H1 (cell line): ENCODE measurements around the gene DMGDH. TPM values are rescaled to one million over a fixed set of nuclear protein-coding genes. Genes with fewer than 3 reads are reported as not detected.

Experiments
- CTCF ChIA-PET: fragments of 300-600 bp; sonication (Branson Sonifier 250); formaldehyde crosslinking; loops from one replicate; lab custom pipeline; 2021; ENCODE audit not compliant: partially characterized antibody; lab: Charles Lee
- POLR2A ChIA-PET: fragments of 300-600 bp; sonication (Branson Sonifier 250); formaldehyde crosslinking; loops from one replicate; lab custom pipeline; 2021; ENCODE audit warnings: inconsistent platforms; ENCODE audit not compliant: partially characterized antibody; lab: Charles Lee
- DNase-seq, 2 experiments: peaks; one replicate each; pipeline versions ENCODE4 v3.0.0 to v3.0.0-alpha.2; 2010 to 2022; ENCODE audit warnings: low spot score in 2 of 2, low read depth in 1 of 2, mixed read lengths in 1 of 2
- FAIRE-seq: peaks from 2 replicates; lab custom pipeline; 2011; peaks lifted over from hg19 to GRCh38; lab: Jason Lieb, UNC
- H2AFZ ChIP-seq: 2 replicates; pipeline ENCODE4 v1.8.1; 2012; ENCODE audit warnings: low read length, inconsistent platforms
- H2AK5ac ChIP-seq: 2 replicates; pipeline ENCODE4 v1.6.1; 2013; ENCODE audit warnings: low read depth, low read length
- H2BK120ac ChIP-seq: replicated peaks from 2 replicates; pipeline ENCODE3; 2013; ENCODE audit warnings: low read depth, low read length, inconsistent platforms
- H2BK12ac ChIP-seq: 2 replicates; pipeline ENCODE4 v1.6.1; 2013; ENCODE audit warnings: low read depth, low read length
- H2BK15ac ChIP-seq: 2 replicates; pipeline ENCODE4 v1.6.1; 2013; ENCODE audit warnings: low read length
- H2BK20ac ChIP-seq: 2 replicates; pipeline ENCODE4 v1.6.1; 2013; ENCODE audit warnings: low read length
- H2BK5ac ChIP-seq: 2 replicates; pipeline ENCODE4 v1.6.1; 2013; ENCODE audit warnings: low read depth, low read length
- H3K14ac ChIP-seq: 2 replicates; pipeline ENCODE4 v1.6.1; 2013; ENCODE audit warnings: inconsistent platforms; ENCODE audit not compliant: insufficient read length
- H3K18ac ChIP-seq: 2 replicates; pipeline ENCODE4 v1.6.1; 2013; ENCODE audit warnings: low read length; ENCODE audit errors: extremely low read depth
- H3K23ac ChIP-seq: 2 replicates; pipeline ENCODE4 v1.6.1; 2013; ENCODE audit warnings: inconsistent platforms; ENCODE audit not compliant: insufficient read length
- H3K23me2 ChIP-seq: 2 replicates; pipeline ENCODE4 v1.6.1; 2013; ENCODE audit warnings: low read depth, low read length
- H3K27ac ChIP-seq: 2 replicates; pipeline ENCODE4 v1.6.1; 2011; ENCODE audit warnings: low read depth, low read length, inconsistent platforms
- H3K27me3 ChIP-seq, 4 experiments: replicated peaks in 1 of 4; 1 replicate in 1 of 4; 2 replicates in 3 of 4; pipeline versions ENCODE4 v1.6.1 to v1.8.1; 2011 to 2013; ENCODE audit warnings: low read length in 3 of 4, mild to moderate bottlenecking in 3 of 4, inconsistent platforms in 2 of 4, mixed read lengths in 2 of 4, moderate library complexity in 1 of 4; ENCODE audit not compliant: control insufficient read depth in 3 of 4, insufficient read depth in 3 of 4; ENCODE audit errors: extremely low read depth in 1 of 4
- H3K36me3 ChIP-seq, 4 experiments: 2 replicates each; pipeline versions ENCODE4 v1.6.1 to v1.8.1; 2011 to 2013; ENCODE audit warnings: mild to moderate bottlenecking in 4 of 4, low read length in 3 of 4, moderate library complexity in 2 of 4, control low read depth in 1 of 4, inconsistent platforms in 1 of 4; ENCODE audit not compliant: insufficient read depth in 4 of 4, control insufficient read depth in 2 of 4
- H3K4ac ChIP-seq: replicated peaks from 2 replicates; pipeline ENCODE3; 2013; ENCODE audit warnings: low read length, low read depth, mixed read lengths, inconsistent platforms; ENCODE audit not compliant: insufficient read length
- H3K4me1 ChIP-seq, 4 experiments: replicated peaks in 1 of 4; 1 replicate in 1 of 4; 2 replicates in 3 of 4; pipeline versions ENCODE4 v1.6.1 to v1.8.1; 2011 to 2013; ENCODE audit warnings: low read length in 3 of 4, inconsistent platforms in 2 of 4, mixed read lengths in 1 of 4; ENCODE audit not compliant: insufficient read depth in 4 of 4, control insufficient read depth in 3 of 4
- H3K4me2 ChIP-seq, 2 experiments: 2 replicates each; pipeline versions ENCODE4 v1.6.1 to v1.8.1; 2011 to 2013; ENCODE audit warnings: low read depth in 2 of 2, low read length in 2 of 2, control low read depth in 1 of 2, inconsistent platforms in 1 of 2, mild to moderate bottlenecking in 1 of 2; ENCODE audit not compliant: insufficient read depth in 1 of 2
- H3K4me3 ChIP-seq, 4 experiments: fragments of 200-600, 300-600 bp in 1 of 4; sonication (generic), shearing (Covaris generic), sonication (Bioruptor Twin) in 1 of 4; 2 replicates each; pipeline versions ENCODE4 v1.5.1 to v1.8.1; 2011 to 2016; ENCODE audit warnings: low read length in 4 of 4, low read depth in 3 of 4, control low read depth in 2 of 4, inconsistent platforms in 2 of 4, mild to moderate bottlenecking in 2 of 4, mixed read lengths in 1 of 4, moderate library complexity in 1 of 4; ENCODE audit not compliant: insufficient read depth in 2 of 4; ENCODE audit errors: extremely low read depth in 1 of 4
- H3K56ac ChIP-seq: replicated peaks from 2 replicates; pipeline ENCODE3; 2013; ENCODE audit warnings: low read depth, mild to moderate bottlenecking, mixed read lengths, low read length, inconsistent platforms; ENCODE audit not compliant: insufficient read length
- H3K79me1 ChIP-seq: 2 replicates; pipeline ENCODE4 v1.6.1; 2013; ENCODE audit warnings: low read depth, low read length, control low read depth
- H3K79me2 ChIP-seq, 2 experiments: 2 replicates each; pipeline versions ENCODE4 v1.6.1 to v1.8.1; 2012 to 2013; ENCODE audit warnings: low read length in 2 of 2, mild to moderate bottlenecking in 2 of 2, inconsistent platforms in 1 of 2; ENCODE audit not compliant: insufficient read depth in 2 of 2, control insufficient read depth in 1 of 2
- H3K9ac ChIP-seq, 4 experiments: replicated peaks in 1 of 4; 1 replicate in 1 of 4; 2 replicates in 3 of 4; pipeline versions ENCODE4 v1.6.1 to v1.8.1; 2011 to 2013; ENCODE audit warnings: low read depth in 3 of 4, low read length in 3 of 4, control low read depth in 2 of 4, mild to moderate bottlenecking in 2 of 4, moderate library complexity in 2 of 4, inconsistent platforms in 1 of 4; ENCODE audit errors: extremely low read depth in 1 of 4
- H3K9me3 ChIP-seq, 2 experiments: 2 replicates each; pipeline versions ENCODE4 v1.6.1 to v1.8.1; 2012 to 2013; ENCODE audit warnings: mild to moderate bottlenecking in 2 of 2, moderate library complexity in 2 of 2, control low read depth in 1 of 2, inconsistent platforms in 1 of 2, low read depth in 1 of 2, low read length in 1 of 2, mixed read lengths in 1 of 2; ENCODE audit not compliant: insufficient read depth in 2 of 2
- H4K20me1 ChIP-seq, 2 experiments: replicated peaks in 1 of 2; 2 replicates each; pipeline versions ENCODE3 to v1.8.1; 2011 to 2013; ENCODE audit warnings: inconsistent platforms in 2 of 2, low read length in 2 of 2, mild to moderate bottlenecking in 1 of 2; ENCODE audit not compliant: insufficient read depth in 2 of 2, control insufficient read depth in 1 of 2
- H4K5ac ChIP-seq: 2 replicates; pipeline ENCODE4 v1.6.1; 2013; ENCODE audit warnings: low read length, low read depth, mixed read lengths, inconsistent platforms; ENCODE audit not compliant: insufficient read length
- H4K8ac ChIP-seq: 2 replicates; pipeline ENCODE4 v1.8.0; 2013; ENCODE audit warnings: mild to moderate bottlenecking, moderate library complexity, low read length, inconsistent platforms; ENCODE audit not compliant: insufficient read depth; ENCODE audit errors: extremely low read depth
- H4K91ac ChIP-seq: replicated peaks from 2 replicates; pipeline ENCODE3; 2013; ENCODE audit warnings: low read length, mixed read lengths, inconsistent platforms; ENCODE audit not compliant: insufficient read length
- ASH2L ChIP-seq: fragments of 200-600, 300-600 bp; sonication (generic); IDR thresholded peaks from one replicate; pipeline ENCODE4 v1.7.1; 2017; ENCODE audit warnings: low read length
- BACH1 ChIP-seq: IDR thresholded peaks from 2 replicates; pipeline ENCODE4 v1.6.1; 2012; ENCODE audit warnings: low read length, improper control_type of control experiment
- GABPA ChIP-seq: IDR thresholded peaks from 2 replicates; pipeline ENCODE4 v1.6.1; 2011; ENCODE audit warnings: mild to moderate bottlenecking, low read length, moderate library complexity, borderline replicate concordance; ENCODE audit not compliant: insufficient read depth
- MAFK ChIP-seq: IDR thresholded peaks from 2 replicates; pipeline ENCODE4 v1.6.1; 2012; ENCODE audit warnings: low read depth, mild to moderate bottlenecking, improper control_type of control experiment, low read length
- NRF1 ChIP-seq: IDR thresholded peaks from 2 replicates; pipeline ENCODE4 v1.6.1; 2011; ENCODE audit warnings: mild to moderate bottlenecking, low read depth, low read length, improper control_type of control experiment
- POLR2A ChIP-seq, 2 experiments: IDR thresholded peaks; 1 replicate in 1 of 2; 2 replicates in 1 of 2; pipeline ENCODE4 v1.6.1; 2011; ENCODE audit warnings: low read depth in 2 of 2, low read length in 2 of 2, mild to moderate bottlenecking in 2 of 2; ENCODE audit errors: control extremely low read depth in 1 of 2
- RFX5 ChIP-seq: IDR thresholded peaks from 2 replicates; pipeline ENCODE4 v1.6.1; 2011; ENCODE audit warnings: low read depth, low read length, improper control_type of control experiment, borderline replicate concordance
- RNF2 ChIP-seq: fragments of 200-900, 300-1000 bp; sonication (generic); IDR thresholded peaks from 2 replicates; pipeline ENCODE4 v1.7.1; 2016; ENCODE audit warnings: borderline replicate concordance, low read depth, mild to moderate bottlenecking, antibody characterized with exemption, low read length; ENCODE audit not compliant: poor library complexity, severe bottlenecking; ENCODE audit errors: missing control alignments
- SAP30 ChIP-seq: fragments of 300-600 bp; sonication (generic); IDR thresholded peaks from 2 replicates; pipeline ENCODE4 v1.7.1; 2012; ENCODE audit warnings: low read length, moderate library complexity, mild to moderate bottlenecking, inconsistent platforms; ENCODE audit not compliant: insufficient read depth, insufficient replicate concordance
- WGBS, 2 experiments: shearing (Covaris generic) in 1 of 2; methylation state at CpG; one replicate each; pipeline versions ENCODE4 v1.1.6 to v1.1.7; 2013 to 2015; ENCODE audit warnings: low lambda C conversion rate in 2 of 2, mixed read lengths in 2 of 2, inconsistent platforms in 1 of 2, low coverage in 1 of 2, missing lambda C conversion rate in 1 of 2; ENCODE audit not compliant: insufficient replicate concordance in 2 of 2, insufficient coverage in 1 of 2, insufficient read length in 1 of 2; ENCODE audit errors: extremely low coverage in 1 of 2, missing lambda C conversion rate in 1 of 2; 5-methylcytosine and 5-hydroxymethylcytosine counted together
- polyA plus RNA-seq, 7 experiments: library from polyadenylated mRNA; depleted of rRNA in 3 of 7; stranded (reverse) in 5 of 7; unstranded in 2 of 7; fragments of >200 nt in 5 of 7; fragments of 200-250 nt in 2 of 7; gene quantifications; 1 replicate in 5 of 7; 2 replicates in 1 of 7; 4 replicates in 1 of 7; pipeline versions ENCODE4 v1.2.1 to v1.2.3, GENCODE V29; 2011 to 2013; ENCODE audit warnings: missing spikeins in 2 of 7, mixed read lengths in 2 of 7
- total RNA-seq: library from RNA; stranded (reverse); fragmentation: NEBNext Ultra II Directional; extraction: Animal tissue kit (Norgen Biotek cat#: 25700); gene quantifications from 2 replicates; pipeline ENCODE4 v1.2.1, GENCODE V29; 2021

Gene DMGDH
- total and polyA plus RNA-seq, 2 of the 8 experiments (the other 6 are each of a cell fraction or from before 2014, with no cell fraction given): 0.15 TPM; not detected in 1

GRCh38 chr5:79070350-79070667 lies 835 bp upstream of the DMGDH start:
- no peak overlapping the region for H2BK120ac ChIP-seq
- no peak for FAIRE-seq
- H3K79me2 ChIP-seq: no peaks in the 10 kb centered on the region
- H3K18ac ChIP-seq: no peak overlapping the region
- H2BK15ac ChIP-seq: no peak overlapping the region
- 0 out of 2 replicates have a peak overlapping the region, but pooled peaks have one; percentile 28 for H2AK5ac ChIP-seq
- no peaks in the 10 kb centered on the region for H4K20me1 ChIP-seq
- no peaks in the 10 kb centered on the region; a peak in 2 of 4 replicates for H3K9me3 ChIP-seq
- no peak overlapping the region for H3K9ac ChIP-seq
- no peak overlapping the region; the same call in 1 of the 2 replicates for H2BK5ac ChIP-seq
- H3K4me2 ChIP-seq: no peak overlapping the region
- no peak overlapping the region for H3K14ac ChIP-seq
- H3K23me2 ChIP-seq: no peaks in the 10 kb centered on the region
- no peak overlapping the region for H3K56ac ChIP-seq
- H2BK20ac ChIP-seq: no peak overlapping the region
- no peak overlapping the region for H3K4ac ChIP-seq
- no peaks in the 10 kb centered on the region for H3K79me1 ChIP-seq
- no peak overlapping the region for H4K8ac ChIP-seq
- H3K36me3 ChIP-seq: no peaks in the 10 kb centered on the region
- no peak overlapping the region for H2BK12ac ChIP-seq
- H2AFZ ChIP-seq: no peak overlapping the region
- H3K27me3 ChIP-seq: no peaks in the 10 kb centered on the region
- H3K4me3 ChIP-seq: no peak overlapping the region
- WGBS, 2 experiments: 89% methylated on average over 9 of the region's 9 CpGs; no CpG with 5 or more reads in 1 of the 2 experiments
- CTCF ChIA-PET: interaction anchor here (0.7 to 1.3 kb wide), 6 partner anchors 9 to 48 kb away, joined by 3 to 5 read pairs (median 3); no protein-coding TSS in a partner anchor
- DNase-seq: no peak
- no peak overlapping the region for H4K5ac ChIP-seq
- H3K27ac ChIP-seq: no peak overlapping the region
- no peak for TF ChIP-seq NRF1
- no peak for TF ChIP-seq POLR2A (IDR thresholded peaks at IDR 0.05; ENCODE audit: control extremely low read depth in 1 of 2, low read depth in 2 of 2, low read length in 2 of 2)
- TF ChIP-seq SAP30: no peak
- TF ChIP-seq RFX5: no peak
- TF ChIP-seq ASH2L: no peak
- peak; percentile 26; the same call in 1 of the 2 replicates for TF ChIP-seq MAFK
- TF ChIP-seq BACH1: peak; percentile 60; the same call in 1 of the 2 replicates
- TF ChIP-seq GABPA: no peak
- TF ChIP-seq RNF2: no peak
- no peak overlapping the region for H3K23ac ChIP-seq
- H4K91ac ChIP-seq: no peak overlapping the region
- POLR2A ChIA-PET: no interaction called here
- no peaks in the 10 kb centered on the region for H3K4me1 ChIP-seq
